HG03280 (cell line): Measurements from ENCODE around the gene ERFE.

Experiments
- ATAC-seq: cut with Tn5 transposase; IDR thresholded peaks from one replicate; pipeline ENCODE4 v1.9.1; 2021; ENCODE audit warnings: mild to moderate bottlenecking, moderate library complexity; ENCODE audit not compliant: unreplicated experiment

The ERFE gene

GRCh38 chr2:238139196-238140039 lies 19.4 kb upstream of the ERFE start:
- no peak for ATAC-seq

DNA sequence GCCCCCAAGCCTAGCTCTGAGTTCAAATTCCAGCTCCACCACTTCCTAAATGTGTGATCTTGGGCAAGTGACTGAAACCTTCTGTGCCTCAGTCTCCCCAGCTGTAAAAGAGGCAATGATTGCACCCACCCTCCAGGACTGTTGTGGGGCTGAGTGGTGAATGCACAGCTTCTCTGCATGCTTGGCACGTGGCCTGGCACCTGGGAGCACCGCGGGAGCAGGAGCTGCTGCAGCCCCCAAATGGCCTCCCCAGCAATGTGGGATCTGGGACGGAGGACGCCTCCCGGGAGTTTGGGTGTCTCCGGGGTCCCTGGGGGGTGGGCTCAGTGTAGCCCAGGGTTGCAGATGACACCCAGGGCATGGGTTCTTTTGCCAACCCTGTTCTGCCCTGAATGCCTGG lies 18.7 kb upstream of the ERFE start:
- no peak for ATAC-seq

- ATAC-seq = no peak
These were observed 17.8 kb upstream of the ERFE start for GRCh38 chr2:238140721-238141540.

GRCh38 chr2:238141541-238142318 lies 17.0 kb upstream of the ERFE start:
- no peak for ATAC-seq

DNA sequence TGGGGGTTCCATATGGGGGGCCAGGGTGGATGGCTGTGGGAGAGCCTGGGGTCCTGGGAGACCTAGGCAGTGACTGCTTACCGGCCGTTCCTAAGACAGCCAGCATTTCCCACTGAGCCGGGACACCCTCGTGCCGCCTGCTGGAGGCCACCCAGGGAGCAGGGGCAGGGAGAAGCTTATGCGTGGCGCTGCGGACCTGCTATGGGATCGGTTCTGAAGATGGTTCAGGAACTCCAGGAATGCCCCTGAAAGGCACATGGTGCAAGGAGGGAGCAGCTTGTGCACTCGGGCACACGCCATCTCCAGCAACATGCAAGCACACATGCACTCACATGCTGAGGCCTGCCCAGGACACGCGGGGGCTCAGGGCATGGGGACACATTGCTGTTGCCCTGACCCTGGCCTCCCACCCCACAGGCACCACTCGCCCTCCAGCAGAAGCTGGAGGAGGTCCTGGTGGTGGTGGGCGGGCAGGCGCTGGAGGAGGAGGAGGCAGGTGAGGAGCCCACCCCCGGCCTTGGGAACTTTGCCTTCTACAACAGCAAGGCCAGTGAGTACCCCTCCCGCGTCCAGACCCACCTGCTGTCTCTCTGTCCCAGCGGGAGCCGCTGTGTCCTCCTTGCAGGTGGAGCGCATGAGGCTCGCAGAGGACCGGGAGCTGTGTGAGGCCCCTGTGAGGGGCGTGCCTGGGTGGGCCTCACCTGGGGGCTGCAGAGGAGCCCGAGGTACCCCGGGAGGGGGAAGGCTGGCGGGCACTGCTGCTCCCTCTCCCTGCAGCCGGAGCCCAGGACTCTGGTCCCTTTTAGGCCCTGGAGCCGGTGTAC lies 16.2 kb upstream of the ERFE start:
- no peak for ATAC-seq

DNA sequence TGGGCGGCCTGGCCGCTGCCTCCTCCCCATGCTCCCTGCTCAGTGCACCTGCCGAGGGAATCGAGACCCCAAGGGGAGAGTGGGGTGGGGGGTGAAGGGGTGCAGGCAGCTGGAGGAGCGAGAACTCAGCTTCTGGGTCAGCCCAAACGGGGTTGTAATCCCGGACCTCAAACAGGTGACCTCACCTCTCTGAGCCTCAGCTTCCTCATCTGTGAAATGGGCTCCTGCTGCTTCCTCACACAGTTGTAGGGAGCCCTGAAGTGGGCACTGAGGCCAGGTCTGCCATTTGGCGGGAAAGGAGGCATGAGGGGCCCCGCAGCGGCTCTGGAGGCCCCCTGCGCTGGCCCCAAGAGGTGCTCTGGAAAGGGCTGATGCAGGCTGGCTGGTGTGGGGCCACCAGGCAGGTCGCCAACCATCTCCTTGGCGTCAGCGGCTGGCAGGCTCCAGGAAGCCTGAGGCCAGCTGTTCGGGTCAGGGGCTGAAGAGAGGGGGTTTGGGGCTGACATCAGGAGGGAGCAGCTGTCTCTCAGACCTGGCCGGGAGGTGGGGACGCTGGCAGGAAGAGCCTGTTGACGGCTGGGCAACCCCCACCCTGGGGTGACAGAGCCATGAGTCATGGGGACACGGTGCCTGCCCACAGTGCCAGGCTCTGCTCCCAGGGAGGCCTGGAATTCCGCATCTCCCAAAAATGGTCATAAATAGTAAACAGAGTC lies 15.4 kb upstream of the ERFE start:
- no peak for ATAC-seq

DNA sequence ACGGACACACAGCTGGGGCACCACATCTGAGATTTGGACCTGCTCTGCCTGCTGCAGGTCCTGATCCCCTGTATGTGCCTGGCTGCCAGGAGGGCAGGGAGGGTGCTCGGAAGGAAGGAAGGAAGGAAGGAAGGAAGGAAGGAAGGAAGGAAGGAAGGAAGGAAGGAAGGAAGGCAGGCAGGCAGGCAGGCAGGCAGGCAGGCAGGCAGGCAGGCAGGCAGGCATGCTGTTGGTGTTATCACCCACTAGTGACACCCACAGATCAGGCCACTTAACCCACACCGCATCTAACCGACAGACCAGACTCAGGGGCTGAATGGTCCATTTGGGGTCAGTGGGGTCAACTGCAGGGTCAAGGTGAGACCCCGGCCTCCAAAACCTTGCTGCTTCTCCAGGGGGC lies 14.5 kb upstream of the ERFE start:
- ATAC-seq = no peak

GRCh38 chr2:238145046-238145445 lies 13.7 kb upstream of the ERFE start:
- ATAC-seq = no peak

- ATAC-seq = no peak
These were observed 12.9 kb upstream of the ERFE start for GRCh38 chr2:238145851-238146250.

DNA sequence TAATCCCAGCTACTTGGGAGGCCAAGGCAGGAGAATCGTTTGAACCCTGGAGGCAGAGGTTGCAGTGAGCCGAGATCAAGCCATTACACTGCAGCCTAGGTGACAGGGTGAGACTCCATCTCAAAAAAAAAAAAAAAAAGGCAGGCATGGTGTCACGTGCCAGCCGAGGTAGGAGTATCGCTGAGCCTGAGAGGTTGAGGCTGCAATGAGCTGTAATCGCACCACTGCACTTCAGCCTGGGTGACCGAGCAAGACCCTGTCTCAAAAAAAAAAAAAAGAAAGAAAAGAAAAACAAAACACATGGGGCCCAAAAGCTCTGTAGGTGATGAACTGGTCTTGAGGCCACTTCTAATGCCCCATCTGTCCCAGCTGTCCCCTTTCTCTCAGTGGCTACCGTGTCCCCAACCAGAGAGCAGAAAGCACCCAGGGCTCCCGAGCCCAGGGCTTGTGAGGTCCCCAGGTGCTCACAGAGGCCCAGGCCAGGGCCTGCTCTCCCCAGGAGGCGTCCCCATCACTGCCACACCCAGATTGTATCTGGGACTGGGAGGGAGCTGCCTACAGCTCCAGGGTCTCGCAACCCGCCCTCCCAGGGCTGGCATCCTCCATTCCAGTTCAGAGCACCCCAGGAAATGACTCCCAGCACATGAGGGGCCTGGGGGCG lies 11.8 kb upstream of the ERFE start:
- no peak for ATAC-seq

GRCh38 chr2:238148981-238149380 lies 9.8 kb upstream of the ERFE start:
- ATAC-seq = no peak

- no peak for ATAC-seq
These were observed 8.8 kb upstream of the ERFE start for GRCh38 chr2:238149841-238150572.

DNA sequence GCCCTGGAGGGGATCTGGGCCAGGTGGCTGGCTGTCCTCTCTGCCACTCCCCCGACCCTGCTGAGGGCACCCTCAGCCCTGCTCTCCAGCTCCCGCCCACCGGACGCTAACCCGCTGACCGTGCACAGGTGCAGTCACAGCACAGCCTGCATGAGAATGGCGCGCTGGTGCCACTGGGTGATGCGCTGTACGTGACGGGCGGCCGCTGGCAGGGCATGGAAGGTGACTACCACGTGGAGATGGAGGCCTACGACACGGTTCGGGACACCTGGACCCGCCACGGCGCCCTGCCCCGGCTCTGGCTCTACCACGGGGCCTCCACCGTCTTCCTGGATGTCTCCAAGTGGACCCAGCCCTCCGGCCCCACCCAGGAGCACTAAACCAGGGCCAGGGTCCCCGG lies 8.1 kb upstream of the ERFE start:
- ATAC-seq = no peak

GRCh38 chr2:238151205-238151604 lies 7.6 kb upstream of the ERFE start:
- no peak for ATAC-seq

DNA sequence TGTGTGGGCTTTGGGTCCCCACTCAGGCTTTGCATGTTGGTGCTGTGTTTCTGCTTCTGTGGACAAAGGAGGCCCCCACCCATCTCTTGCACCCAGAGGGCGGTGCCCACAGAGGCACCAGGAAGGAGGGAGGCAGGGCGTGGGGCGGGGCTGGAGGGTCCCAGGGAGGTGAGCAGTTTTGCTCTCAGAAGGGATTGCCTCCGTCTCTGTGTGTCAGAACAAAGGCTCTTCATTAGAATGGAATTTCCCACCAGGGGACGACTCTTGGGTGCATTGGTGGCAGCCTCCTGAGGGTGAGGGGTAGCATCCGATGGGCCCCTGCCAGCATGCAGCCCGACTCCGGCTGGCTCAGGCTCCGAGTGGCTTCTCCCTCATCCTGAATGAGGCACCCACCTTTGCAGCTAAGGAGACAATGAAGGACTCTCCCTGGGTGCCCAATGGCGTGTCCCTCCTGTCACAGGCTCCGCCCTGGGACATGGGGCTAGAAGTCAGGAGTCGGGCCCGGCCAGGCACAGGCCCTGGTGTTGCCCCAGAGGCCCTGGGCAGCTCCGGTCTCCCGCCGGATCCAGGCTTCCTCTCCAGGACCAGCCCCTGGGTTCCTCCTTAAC lies 7.0 kb upstream of the ERFE start:
- no peak for ATAC-seq

DNA sequence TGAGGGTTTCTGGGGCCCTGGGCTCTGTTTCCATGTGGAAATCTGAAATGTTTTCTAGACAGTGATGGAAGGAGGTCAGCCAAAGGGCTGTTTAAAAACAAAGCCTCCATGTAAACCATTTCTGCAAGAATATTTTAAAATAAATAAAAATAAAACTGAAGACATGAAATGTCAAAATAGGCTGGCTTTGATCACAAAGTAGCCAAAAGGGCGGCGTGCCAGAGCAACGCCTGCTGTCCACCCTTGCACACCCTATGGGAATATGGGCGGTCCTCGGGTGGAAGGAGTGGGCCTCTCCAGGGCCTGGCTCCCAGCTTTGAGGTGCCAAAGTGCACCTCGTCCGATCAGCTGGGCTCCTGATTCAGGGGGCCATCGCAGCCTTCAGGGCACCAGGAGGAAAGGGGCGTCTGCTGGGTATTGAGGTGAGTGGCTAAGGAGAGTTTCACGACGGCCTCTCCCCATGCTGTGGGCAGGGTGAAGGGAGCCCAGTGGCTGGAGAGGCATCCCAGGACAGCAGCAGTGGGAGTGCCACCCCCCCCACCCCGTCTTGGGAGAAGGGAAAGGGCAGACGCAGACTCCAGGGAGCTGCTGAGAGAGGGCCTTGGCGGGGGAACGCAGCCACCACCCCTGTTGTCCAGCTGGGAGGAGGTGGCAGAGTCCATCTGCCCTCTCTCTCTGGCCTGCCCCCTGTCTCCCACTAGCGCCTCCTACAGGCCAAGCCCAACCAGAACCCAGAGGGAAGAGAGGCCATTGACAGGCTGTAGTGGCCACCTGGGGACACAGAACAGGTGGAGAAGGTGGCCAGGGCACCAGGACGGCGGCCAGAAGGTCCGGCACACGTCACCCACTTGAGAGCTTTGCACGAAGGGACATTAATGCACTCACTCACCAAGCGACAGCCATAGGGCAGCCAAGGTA lies 5.7 kb upstream of the ERFE start:
- no peak for ATAC-seq

GRCh38 chr2:238154570-238154969 lies 4.2 kb upstream of the ERFE start:
- ATAC-seq = no peak
